Measurements from ENCODE around the gene CHRND.

CHRND gene

DNA sequence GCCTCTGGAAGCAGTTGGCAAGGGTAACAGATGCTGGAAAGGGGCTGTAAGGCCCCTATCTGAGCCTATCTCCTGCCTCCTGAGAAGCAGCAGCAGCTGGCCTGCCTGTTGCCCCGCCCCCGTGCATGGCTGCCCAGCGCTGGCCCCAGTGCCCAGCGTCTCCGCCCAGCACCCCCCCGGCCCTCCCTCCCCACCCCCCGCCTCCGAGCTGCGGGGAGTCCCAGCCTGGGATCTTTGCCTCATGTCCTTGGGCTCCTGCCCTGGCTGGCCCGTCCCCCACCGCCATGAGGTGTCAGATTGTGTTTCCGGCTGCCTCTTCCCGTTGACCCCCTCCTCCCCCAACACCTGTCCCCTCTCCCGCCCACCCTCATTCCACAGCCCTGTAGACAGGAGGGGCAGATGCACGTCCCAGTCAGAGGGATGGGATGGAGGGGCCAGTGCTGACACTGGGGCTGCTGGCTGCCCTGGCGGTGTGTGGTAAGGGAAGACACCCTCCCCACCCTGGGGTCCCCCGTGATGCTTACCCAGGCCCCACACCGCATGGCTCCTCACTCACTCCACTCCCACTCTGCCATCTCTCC, at the start of gene CHRND:
CHRND (plus strand) TSS at position 370 of the 581 bp plus-strand sequence; CDS start at position 426, 56 bp downstream.
- peaks cover 50% of the 10 kb centered on the region for H3K27me3 ChIP-seq (ENCODE audit: insufficient read depth, low read length)

DNA sequence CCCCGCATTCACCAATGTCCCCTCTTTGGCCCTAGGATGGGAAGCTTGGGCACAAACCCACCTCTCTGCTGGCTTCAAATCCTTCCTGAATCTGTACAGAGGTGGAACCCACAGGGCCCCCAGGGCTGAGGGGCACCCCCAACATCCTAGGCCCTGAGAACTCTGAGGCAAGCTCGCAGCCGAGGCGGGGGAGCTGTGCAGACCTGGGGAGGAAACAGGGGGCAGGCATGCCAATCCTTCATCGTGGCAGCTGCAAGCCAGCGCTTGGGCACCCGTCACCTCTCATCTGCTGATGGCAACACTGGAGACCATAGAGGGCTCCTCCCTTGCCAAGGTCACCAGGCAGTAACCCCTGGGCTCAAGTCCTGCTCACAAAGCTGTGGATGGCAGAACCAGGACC, 49.2 kb upstream of the CHRND start:
- H3K36me3 ChIP-seq (ENCODE audit: insufficient read depth, low read length), result no peaks in the 10 kb centered on the region
- no peaks in the 10 kb centered on the region for H3K9me3 ChIP-seq (ENCODE audit: low read length)
- H3K4me3 ChIP-seq (ENCODE audit: low read length), result no peak overlapping the region
- peaks cover 49% of the 10 kb centered on the region for H3K27me3 ChIP-seq (ENCODE audit: insufficient read depth, low read length)
- no peaks in the 10 kb centered on the region for H3K4me1 ChIP-seq (ENCODE audit: insufficient read depth, low read length)
- H2AFZ ChIP-seq (ENCODE audit: low read depth, low read length), result no peak overlapping the region

More for the DNA sequence above, at the start of gene CHRND:
- Histone ChIP-seq H3K36me3 (ENCODE audit: insufficient read depth, low read length) (no peaks in the 10 kb centered on the region), H3K9me3 (ENCODE audit: low read length) (no peaks in the 10 kb centered on the region), H3K4me3 (ENCODE audit: low read length) (no peak within 1 kb of the TSS), H2AFZ (ENCODE audit: low read depth, low read length) (no peak within 1 kb of the TSS), H3K4me1 (ENCODE audit: insufficient read depth, low read length) (peaks cover 16% of the 10 kb centered on the region)

DNA sequence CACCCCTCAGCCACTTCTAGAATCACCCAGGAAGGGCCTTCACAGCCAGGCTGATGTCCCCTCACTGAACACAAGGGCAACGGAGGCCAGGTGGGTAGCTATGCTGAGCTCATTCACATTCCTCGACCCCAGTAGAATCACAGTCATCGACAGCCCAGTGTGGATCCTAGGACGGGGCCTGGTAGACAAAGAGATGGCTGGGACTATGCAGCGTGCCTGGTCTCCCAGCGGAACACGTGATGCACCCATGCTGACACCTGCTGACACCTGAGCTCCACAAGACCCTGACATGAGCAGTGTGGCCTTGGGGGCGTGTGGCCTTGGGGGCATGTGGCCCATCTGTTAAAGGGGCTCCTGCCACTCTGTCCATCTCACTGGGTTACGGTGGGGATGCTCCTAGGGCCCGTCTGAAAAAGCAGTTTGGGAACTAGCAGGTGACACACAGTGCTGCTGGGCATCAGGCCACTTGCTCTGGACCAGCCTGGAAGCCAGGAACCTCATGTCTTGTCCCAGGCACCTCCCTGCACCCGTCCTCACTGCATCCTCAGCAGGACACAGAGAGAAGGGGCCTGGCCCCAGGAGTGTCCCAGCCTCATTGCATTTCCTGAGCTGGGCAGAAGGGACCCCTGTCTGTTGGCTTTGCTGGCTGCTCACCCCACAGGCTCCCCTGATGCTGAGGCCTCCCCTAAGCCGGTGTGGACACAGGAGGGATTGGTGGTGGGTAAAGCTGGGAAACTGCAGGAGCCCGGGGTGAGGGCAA, 48.0 kb upstream of the CHRND start:
- H2AFZ ChIP-seq (ENCODE audit: low read depth, low read length), result no peak overlapping the region
- H3K27me3 ChIP-seq (ENCODE audit: insufficient read depth, low read length), result peaks cover 56% of the 10 kb centered on the region
- H3K36me3 ChIP-seq (ENCODE audit: insufficient read depth, low read length), result no peaks in the 10 kb centered on the region
- H3K4me1 ChIP-seq (ENCODE audit: insufficient read depth, low read length), result no peaks in the 10 kb centered on the region
- H3K4me3 ChIP-seq (ENCODE audit: low read length), result no peak overlapping the region
- H3K9me3 ChIP-seq (ENCODE audit: low read length), result no peaks in the 10 kb centered on the region

DNA sequence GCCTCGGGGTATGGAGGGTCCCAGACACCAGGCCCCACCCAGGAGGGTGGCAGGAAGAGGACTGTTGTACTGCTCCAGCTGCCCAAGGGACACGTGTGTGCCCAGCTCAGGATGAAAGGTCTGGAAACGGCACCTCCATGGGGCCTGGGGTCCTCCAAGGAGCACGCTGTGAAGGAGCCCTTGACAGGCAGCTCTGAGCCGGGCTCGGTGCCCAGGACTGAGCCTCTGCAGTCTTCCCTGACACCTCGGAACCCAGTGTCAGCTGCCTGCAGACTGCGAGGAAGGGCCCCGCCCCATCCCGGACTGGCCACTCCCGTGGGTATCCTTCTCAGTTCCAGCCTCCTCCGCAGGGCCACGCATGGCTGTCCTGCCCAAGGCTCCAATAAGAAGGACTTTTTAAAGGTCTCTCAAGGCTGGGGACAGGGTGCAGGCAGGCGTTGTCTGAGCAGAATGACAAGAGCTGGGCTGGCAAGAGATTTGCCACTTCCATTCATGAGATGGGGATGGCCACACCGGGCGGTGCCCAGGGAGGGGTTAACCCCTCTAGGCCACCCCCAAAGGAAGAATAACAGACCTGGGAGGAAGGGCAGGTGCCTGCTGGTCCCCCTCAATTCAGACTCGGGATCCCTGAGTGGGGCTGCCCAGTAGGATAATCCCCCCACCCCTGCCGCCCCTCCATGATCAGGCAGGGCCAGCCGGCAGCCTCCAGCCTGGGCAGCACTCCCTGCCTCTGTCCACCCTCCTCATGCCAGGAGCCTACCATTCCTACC, 47.2 kb upstream of the CHRND start:
- no peaks in the 10 kb centered on the region for H3K9me3 ChIP-seq (ENCODE audit: low read length)
- no peaks in the 10 kb centered on the region for H3K4me1 ChIP-seq (ENCODE audit: insufficient read depth, low read length)
- no peak overlapping the region for H3K4me3 ChIP-seq (ENCODE audit: low read length)
- H3K27me3 ChIP-seq (ENCODE audit: insufficient read depth, low read length), result peaks cover 62% of the 10 kb centered on the region
- H3K36me3 ChIP-seq (ENCODE audit: insufficient read depth, low read length), result no peaks in the 10 kb centered on the region
- no peak overlapping the region for H2AFZ ChIP-seq (ENCODE audit: low read depth, low read length)

DNA sequence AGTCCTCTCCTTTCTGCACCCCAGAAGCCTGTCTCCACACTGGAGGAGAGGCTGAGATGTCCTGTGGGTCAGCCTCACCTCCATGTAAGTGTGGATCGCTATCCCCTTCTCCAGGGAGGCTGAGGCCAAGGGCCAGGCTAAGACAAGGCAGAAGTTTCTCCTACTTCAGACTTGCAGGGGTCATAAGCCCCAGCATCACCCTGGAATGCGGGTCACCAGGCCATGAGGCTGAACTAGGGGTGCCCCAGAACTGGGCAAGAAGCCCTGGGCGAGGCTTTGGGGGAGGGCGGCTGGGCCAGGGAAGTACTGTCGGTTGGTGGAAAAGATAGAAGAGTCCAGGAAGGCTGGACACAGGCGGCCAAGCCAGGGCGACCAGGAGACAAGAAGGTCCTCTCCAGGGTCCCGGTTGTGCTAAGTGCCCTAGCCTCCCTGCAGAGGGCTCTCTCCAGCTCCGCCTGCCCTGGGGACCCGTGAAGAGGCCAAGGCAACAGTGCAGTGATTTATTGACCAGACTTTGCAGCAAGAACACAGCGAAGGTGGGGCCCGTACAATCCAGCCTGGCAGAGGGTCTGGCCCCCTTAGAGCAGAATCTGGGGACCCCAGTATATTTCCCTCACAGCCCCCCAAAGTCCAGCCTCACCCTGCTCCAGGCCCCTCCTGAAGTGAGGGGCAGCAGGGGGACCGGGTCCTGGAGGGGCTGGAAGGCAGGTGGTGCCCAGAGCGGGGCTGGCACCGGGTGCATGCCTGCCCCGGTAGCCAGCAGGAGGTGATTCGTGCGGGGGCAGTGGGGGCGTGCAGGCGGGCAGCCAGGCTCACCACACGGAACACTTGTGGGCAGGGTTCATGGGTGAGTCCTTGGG, 46.4 kb upstream of the CHRND start:
- Histone ChIP-seq H3K36me3 (ENCODE audit: insufficient read depth, low read length) (no peaks in the 10 kb centered on the region), H3K27me3 (ENCODE audit: insufficient read depth, low read length) (peaks cover 62% of the 10 kb centered on the region), H3K9me3 (ENCODE audit: low read length) (no peaks in the 10 kb centered on the region), H2AFZ (ENCODE audit: low read depth, low read length) (no peak overlapping the region), H3K4me3 (ENCODE audit: low read length) (no peak overlapping the region), H3K4me1 (ENCODE audit: insufficient read depth, low read length) (no peaks in the 10 kb centered on the region)

DNA sequence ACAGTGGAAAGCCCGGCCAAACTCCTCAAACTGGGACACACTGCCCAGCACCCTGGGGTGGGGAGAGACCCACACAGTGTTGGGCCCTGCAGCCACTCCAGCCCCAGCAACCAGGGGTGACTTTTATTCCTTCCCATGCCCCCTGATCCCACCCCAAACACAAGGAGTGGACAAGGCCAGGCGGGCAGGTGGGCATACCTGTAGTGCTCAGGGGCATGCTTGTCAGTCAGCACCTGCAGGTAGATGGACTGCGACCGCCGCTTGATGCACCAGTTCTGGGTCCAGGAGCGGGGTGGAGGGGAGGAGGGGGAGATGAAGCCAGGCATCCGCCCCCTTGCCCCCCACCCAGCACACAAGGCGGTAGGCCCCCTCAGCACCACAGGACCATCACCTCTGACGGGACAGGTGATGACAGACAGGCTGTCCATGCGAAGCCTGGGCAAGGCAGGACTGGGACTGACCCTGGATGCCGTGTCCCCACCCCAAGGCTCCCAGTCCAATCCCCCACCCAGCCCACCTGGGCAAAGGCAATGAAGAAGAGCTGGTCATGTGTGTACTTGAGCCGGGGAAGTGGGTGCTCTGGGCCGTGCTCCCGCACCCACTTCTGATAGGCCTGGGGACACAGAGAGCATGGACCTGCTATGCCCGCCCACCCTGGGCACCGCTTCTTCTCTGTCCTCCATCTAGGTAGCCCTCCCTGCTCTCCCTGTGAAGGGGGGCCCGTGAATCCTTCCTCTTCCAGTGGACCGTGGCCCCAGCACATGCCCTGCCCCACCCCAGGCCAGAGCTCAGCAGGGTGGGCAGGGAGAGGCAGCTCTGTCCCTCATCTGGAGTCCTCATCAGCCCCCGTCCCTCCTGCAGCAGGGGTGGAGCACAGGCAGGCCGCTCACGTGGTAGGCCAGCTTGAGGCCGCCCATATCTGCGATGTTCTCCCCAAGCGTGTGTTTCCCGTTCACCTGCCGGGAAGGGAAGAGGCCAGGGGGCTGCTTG, 45.5 kb upstream of the CHRND start:
- no peak overlapping the region for H3K4me3 ChIP-seq (ENCODE audit: low read length)
- H2AFZ ChIP-seq (ENCODE audit: low read depth, low read length), result no peak overlapping the region
- H3K9me3 ChIP-seq (ENCODE audit: low read length), result no peaks in the 10 kb centered on the region
- no peaks in the 10 kb centered on the region for H3K4me1 ChIP-seq (ENCODE audit: insufficient read depth, low read length)
- H3K27me3 ChIP-seq (ENCODE audit: insufficient read depth, low read length), result peaks cover 66% of the 10 kb centered on the region
- H3K36me3 ChIP-seq (ENCODE audit: insufficient read depth, low read length), result no peaks in the 10 kb centered on the region

DNA sequence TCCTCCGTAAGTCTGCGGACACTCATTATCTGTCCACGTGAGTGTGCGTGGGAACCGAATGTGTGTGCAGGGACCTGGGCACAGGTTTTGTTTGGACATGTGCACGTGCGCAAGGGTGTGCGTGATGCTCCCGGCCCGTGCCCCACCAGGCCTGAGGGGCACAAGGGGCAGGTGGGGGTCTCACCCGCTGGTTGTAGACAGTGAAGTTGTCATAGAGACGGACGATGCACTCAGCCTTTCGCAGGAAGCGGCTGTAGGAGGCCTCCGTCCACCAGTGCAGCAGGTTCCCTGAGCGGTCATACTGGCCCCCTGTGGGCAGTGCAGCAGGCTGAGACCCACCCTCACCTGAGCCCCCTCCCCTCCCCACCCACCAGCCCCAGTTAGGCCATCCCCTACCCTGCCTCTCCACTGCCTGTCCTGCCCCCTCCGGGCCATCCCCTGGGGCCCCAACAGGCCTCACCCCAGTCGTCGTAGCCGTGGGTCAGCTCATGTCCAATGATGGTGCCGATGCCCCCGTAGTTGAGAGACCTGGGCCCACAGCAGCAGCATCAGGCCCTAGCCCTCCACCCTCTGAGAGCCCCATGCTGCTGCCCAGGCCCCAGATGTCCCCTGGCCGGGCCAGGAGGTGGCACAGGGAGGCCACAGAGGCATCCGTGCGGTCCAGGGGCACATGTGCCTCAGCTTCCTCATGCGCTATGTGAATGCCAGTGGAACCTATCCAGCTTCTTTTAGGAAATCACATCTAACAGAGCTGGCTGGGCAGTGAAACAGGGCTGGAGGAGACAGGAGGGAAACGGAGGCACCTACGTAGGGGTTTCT, 44.4 kb upstream of the CHRND start:
- no peak overlapping the region for H2AFZ ChIP-seq (ENCODE audit: low read depth, low read length)
- H3K4me3 ChIP-seq (ENCODE audit: low read length), result no peak overlapping the region
- no peaks in the 10 kb centered on the region for H3K4me1 ChIP-seq (ENCODE audit: insufficient read depth, low read length)
- H3K36me3 ChIP-seq (ENCODE audit: insufficient read depth, low read length), result no peaks in the 10 kb centered on the region
- H3K27me3 ChIP-seq (ENCODE audit: insufficient read depth, low read length), result peaks cover 76% of the 10 kb centered on the region
- no peaks in the 10 kb centered on the region for H3K9me3 ChIP-seq (ENCODE audit: low read length)

DNA sequence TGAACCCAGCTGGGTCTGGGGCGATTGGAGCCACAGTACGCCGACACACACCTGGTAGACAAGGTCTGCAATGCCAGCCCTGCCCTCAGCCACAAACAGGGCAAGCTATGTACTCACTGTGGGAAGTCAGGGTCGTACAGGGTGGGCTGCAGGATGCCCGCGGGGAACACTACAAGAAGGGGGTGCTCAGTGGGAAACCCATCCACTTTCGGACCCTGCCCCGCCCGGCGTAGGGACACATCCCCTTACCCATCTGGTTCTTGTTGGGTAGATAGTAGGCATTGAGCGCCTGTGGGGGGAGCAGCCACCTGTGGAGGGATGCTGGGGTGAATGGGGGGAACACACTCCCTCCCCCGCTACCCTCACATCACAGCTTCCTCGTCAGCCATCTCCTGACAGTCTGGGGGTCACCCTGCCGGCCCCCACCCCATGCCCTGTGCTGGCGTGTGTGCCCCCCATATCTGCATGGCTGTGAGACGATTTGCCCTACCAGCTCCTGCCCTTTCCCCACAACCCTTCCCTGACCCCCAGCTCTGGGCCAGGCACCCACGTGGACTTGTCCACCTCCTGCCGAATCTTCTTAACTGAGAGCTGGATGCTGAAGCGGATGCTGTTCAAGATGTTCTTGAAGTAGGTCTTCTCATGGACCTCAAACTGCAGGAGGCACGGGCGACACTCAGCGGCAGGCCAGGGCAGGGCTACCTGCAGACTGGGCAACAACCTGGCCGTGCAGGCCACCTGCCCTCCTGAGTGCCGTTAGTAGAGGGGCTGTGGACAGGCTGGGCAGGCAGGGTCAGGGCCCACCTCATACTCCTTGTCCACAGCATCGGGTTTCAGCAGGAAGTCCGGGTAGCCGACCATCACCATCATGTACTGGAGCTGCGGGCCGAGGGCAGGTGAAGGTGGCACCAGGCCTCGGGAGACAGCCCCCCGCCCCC, 43.4 kb upstream of the CHRND start:
- no peak overlapping the region for H3K4me3 ChIP-seq (ENCODE audit: low read length)
- H3K36me3 ChIP-seq (ENCODE audit: insufficient read depth, low read length), result no peaks in the 10 kb centered on the region
- H3K27me3 ChIP-seq (ENCODE audit: insufficient read depth, low read length), result peaks cover 83% of the 10 kb centered on the region
- no peaks in the 10 kb centered on the region for H3K4me1 ChIP-seq (ENCODE audit: insufficient read depth, low read length)
- H3K9me3 ChIP-seq (ENCODE audit: low read length), result no peaks in the 10 kb centered on the region
- H2AFZ ChIP-seq (ENCODE audit: low read depth, low read length), result no peak overlapping the region

DNA sequence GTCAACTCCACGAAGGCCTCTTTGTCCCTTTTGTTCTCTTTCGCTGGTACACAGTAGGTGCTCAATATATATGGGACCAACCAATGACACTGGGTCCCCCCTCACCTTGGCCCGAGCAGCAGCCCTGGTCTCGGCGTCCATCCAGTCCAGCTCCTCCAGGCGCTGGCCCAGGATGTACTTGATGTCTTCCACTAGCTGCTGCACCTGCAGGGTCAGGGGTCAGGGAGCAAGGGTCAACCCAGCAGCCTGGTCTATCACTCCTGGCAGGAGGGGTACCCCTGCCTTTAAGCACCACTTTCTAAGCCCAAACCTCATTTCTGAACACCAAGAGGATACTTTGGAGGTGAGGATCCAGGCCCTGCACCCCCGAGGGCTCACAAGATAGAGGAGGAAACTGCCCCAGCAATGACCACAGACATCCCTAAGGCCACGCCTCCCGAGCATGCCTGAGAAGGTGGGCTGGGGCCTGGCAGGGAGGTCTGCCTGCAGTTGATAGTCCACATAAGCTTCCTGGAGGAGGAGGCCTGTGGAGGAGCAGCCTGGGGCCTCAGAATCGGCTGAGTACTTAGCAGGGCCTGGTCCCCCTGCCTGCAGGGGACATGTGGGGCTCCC, 42.5 kb upstream of the CHRND start:
- Histone ChIP-seq H3K4me1 (ENCODE audit: insufficient read depth, low read length) (no peaks in the 10 kb centered on the region), H2AFZ (ENCODE audit: low read depth, low read length) (no peak overlapping the region), H3K36me3 (ENCODE audit: insufficient read depth, low read length) (no peaks in the 10 kb centered on the region), H3K9me3 (ENCODE audit: low read length) (no peaks in the 10 kb centered on the region), H3K27me3 (ENCODE audit: insufficient read depth, low read length) (peaks cover 83% of the 10 kb centered on the region), H3K4me3 (ENCODE audit: low read length) (no peak overlapping the region)

DNA sequence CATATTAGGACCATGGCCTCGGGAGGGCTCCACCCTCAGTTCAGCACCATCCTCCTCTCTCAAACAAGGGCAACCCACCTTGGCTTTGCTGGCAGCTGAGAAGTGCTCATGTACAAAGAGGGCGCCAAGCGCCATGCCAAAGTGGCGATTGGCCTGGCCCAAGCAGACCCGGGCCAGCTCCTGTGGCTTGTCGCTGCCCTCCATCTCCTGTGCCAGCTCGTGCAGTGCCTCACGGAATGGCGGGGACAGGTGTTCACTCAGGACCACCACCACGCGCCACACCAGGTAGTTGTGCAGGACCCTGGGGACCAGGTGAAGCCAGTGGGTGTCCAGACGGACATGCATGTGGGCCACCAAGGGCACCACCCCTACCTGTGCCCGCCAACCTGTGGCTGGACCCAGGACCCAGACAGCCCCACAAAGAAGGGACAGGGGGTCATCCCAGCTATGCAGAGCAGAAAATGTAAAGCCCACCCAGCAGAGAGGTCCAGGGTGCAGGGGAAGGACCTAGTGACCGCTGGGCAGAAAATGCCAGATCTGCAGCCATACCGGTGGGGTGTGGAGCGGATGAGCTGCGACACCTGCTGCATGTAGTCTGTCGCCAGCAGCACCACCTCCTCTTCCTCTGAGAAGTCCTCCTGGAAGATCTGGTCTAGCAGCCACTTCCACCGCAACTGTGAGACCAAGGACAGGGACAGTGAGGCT, 41.9 kb upstream of the CHRND start:
- H3K36me3 ChIP-seq (ENCODE audit: insufficient read depth, low read length), result no peaks in the 10 kb centered on the region
- H3K4me1 ChIP-seq (ENCODE audit: insufficient read depth, low read length), result no peaks in the 10 kb centered on the region
- H3K4me3 ChIP-seq (ENCODE audit: low read length), result no peak overlapping the region
- no peaks in the 10 kb centered on the region for H3K9me3 ChIP-seq (ENCODE audit: low read length)
- no peak overlapping the region for H2AFZ ChIP-seq (ENCODE audit: low read depth, low read length)
- peaks cover 84% of the 10 kb centered on the region for H3K27me3 ChIP-seq (ENCODE audit: insufficient read depth, low read length)

Data from neuron (in vitro differentiated cells).